H9 (cell line): ENCODE results near the gene SLC2A11. TPM values are rescaled to one million over a fixed set of nuclear protein-coding genes. Genes with fewer than 3 reads are reported as not detected.
"Not testable (repeated sequence)": the region's sequence is repeated elsewhere in the genome, so short reads cannot be mapped to it uniquely, and the experiment has no call there.

ENCODE experiments used
- DNase-seq: peaks from one replicate; pipeline ENCODE4 v3.0.0-alpha.2; 2017
- H2AFZ ChIP-seq: one replicate; pipeline ENCODE4 v1.6.1; 2013; ENCODE audit warnings: mild to moderate bottlenecking, low read length, control low read depth, moderate library complexity
- H2AK5ac ChIP-seq: 2 replicates; pipeline ENCODE4 v1.6.1; 2013; ENCODE audit warnings: low read length, control low read depth, mixed read lengths; ENCODE audit not compliant: insufficient read length
- H2BK120ac ChIP-seq: one replicate; pipeline ENCODE4 v1.6.1; 2013; ENCODE audit warnings: low read depth, mild to moderate bottlenecking, low read length, control low read depth, inconsistent platforms; ENCODE audit not compliant: poor library complexity, severe bottlenecking
- H2BK12ac ChIP-seq: 2 replicates; pipeline ENCODE4 v1.6.1; 2013; ENCODE audit warnings: low read length, control low read depth, mixed read lengths, low read depth; ENCODE audit not compliant: insufficient read length
- H2BK15ac ChIP-seq: 2 replicates; pipeline ENCODE4 v1.6.1; 2013; ENCODE audit warnings: low read depth, low read length, control low read depth
- H2BK20ac ChIP-seq: one replicate; pipeline ENCODE4 v1.6.1; 2013; ENCODE audit warnings: low read depth, mild to moderate bottlenecking, low read length, control low read depth, inconsistent platforms; ENCODE audit not compliant: poor library complexity, severe bottlenecking
- H2BK5ac ChIP-seq: 2 replicates; pipeline ENCODE4 v1.6.1; 2013; ENCODE audit warnings: low read length, control low read depth, mixed read lengths; ENCODE audit not compliant: insufficient read length
- H3K14ac ChIP-seq: 2 replicates; pipeline ENCODE4 v1.6.1; 2013; ENCODE audit warnings: low read length, control low read depth; ENCODE audit not compliant: insufficient read depth
- H3K18ac ChIP-seq: 2 replicates; pipeline ENCODE4 v1.6.1; 2013; ENCODE audit warnings: low read depth, mild to moderate bottlenecking, mixed read lengths, low read length, control low read depth; ENCODE audit not compliant: insufficient read length
- H3K23ac ChIP-seq: 2 replicates; pipeline ENCODE4 v1.6.1; 2013; ENCODE audit warnings: low read length, control low read depth, mixed read lengths, low read depth; ENCODE audit not compliant: insufficient read length
- H3K23me2 ChIP-seq: 2 replicates; pipeline ENCODE4 v1.6.1; 2013; ENCODE audit warnings: low read depth, mild to moderate bottlenecking, mixed read lengths, low read length, control low read depth; ENCODE audit not compliant: insufficient read length, poor library complexity, severe bottlenecking
- H3K27ac ChIP-seq: 2 replicates; pipeline ENCODE4 v1.5.1; 2013; ENCODE audit warnings: low read length, control low read depth, mixed read lengths, low read depth; ENCODE audit not compliant: insufficient read length
- H3K27me3 ChIP-seq: 2 replicates; pipeline ENCODE4 v1.6.1; 2013; ENCODE audit warnings: low read length, control low read depth, inconsistent platforms; ENCODE audit not compliant: insufficient read depth
- H3K4ac ChIP-seq: 2 replicates; pipeline ENCODE4 v1.6.1; 2013; ENCODE audit warnings: low read depth, mild to moderate bottlenecking, control low read depth, inconsistent platforms, low read length, moderate library complexity
- H3K4me1 ChIP-seq: 2 replicates; pipeline ENCODE4 v1.6.1; 2013; ENCODE audit warnings: low read length, control low read depth, inconsistent platforms; ENCODE audit not compliant: insufficient read depth
- H3K4me2 ChIP-seq: 2 replicates; pipeline ENCODE4 v1.6.1; 2013; ENCODE audit warnings: low read length, control low read depth, mixed read lengths; ENCODE audit not compliant: insufficient read length, insufficient read depth
- H3K56ac ChIP-seq: 2 replicates; pipeline ENCODE4 v1.6.1; 2013; ENCODE audit warnings: low read depth, mild to moderate bottlenecking, mixed read lengths, low read length, control low read depth; ENCODE audit not compliant: insufficient read length
- H3K79me1 ChIP-seq: 2 replicates; pipeline ENCODE4 v1.6.1; 2013; ENCODE audit warnings: low read depth, mild to moderate bottlenecking, moderate library complexity, low read length, control low read depth, inconsistent platforms; ENCODE audit not compliant: insufficient read depth, poor library complexity, severe bottlenecking
- H3K79me2 ChIP-seq: 2 replicates; pipeline ENCODE4 v1.6.1; 2013; ENCODE audit warnings: low read length, control low read depth, inconsistent platforms; ENCODE audit not compliant: insufficient read depth
- H3K9ac ChIP-seq: 2 replicates; pipeline ENCODE4 v1.6.1; 2013; ENCODE audit warnings: low read length, control low read depth, mixed read lengths; ENCODE audit not compliant: insufficient read length; ENCODE audit errors: extremely low read depth
- H3K9me3 ChIP-seq: one replicate; pipeline ENCODE4 v1.6.1; 2013; ENCODE audit warnings: low read depth, low read length, inconsistent platforms; ENCODE audit not compliant: control insufficient read depth
- H3T11ph ChIP-seq: one replicate; pipeline ENCODE4 v1.6.1; 2013; ENCODE audit warnings: mild to moderate bottlenecking, low read length, control low read depth, inconsistent platforms
- H4K20me1 ChIP-seq: one replicate; pipeline ENCODE4 v1.6.1; 2013; ENCODE audit not compliant: control insufficient read depth, insufficient read length, insufficient read depth
- H4K5ac ChIP-seq: 2 replicates; pipeline ENCODE4 v1.6.1; 2013; ENCODE audit warnings: low read depth, mild to moderate bottlenecking, mixed read lengths, low read length, control low read depth; ENCODE audit not compliant: insufficient read length
- H4K8ac ChIP-seq: replicated peaks from 2 replicates; pipeline ENCODE4 v1.6.1; 2013; ENCODE audit warnings: low read length, control low read depth, mixed read lengths, low read depth; ENCODE audit not compliant: insufficient read length
- H4K91ac ChIP-seq: 2 replicates; pipeline ENCODE4 v1.6.1; 2013; ENCODE audit warnings: low read depth, mild to moderate bottlenecking, moderate library complexity, mixed read lengths, low read length, control low read depth; ENCODE audit not compliant: insufficient read length
- H3K27ac Mint-ChIP-seq, 3 experiments: 2 replicates in 2 of 3; 3 replicates in 1 of 3; pipeline ENCODE4 v1.8.0; 2020 to 2021; ENCODE audit warnings: mixed read lengths in 3 of 3, mild to moderate bottlenecking in 1 of 3, moderate library complexity in 1 of 3
- H3K27me3 Mint-ChIP-seq: 2 replicates; pipeline ENCODE4 v1.8.0; 2021; ENCODE audit warnings: low read depth, mild to moderate bottlenecking, moderate library complexity, mixed read lengths
- H3K36me3 Mint-ChIP-seq, 3 experiments: 2 replicates in 2 of 3; 3 replicates in 1 of 3; pipeline ENCODE4 v1.8.0; 2020 to 2021; ENCODE audit warnings: low read depth in 3 of 3, mixed read lengths in 3 of 3; ENCODE audit not compliant: insufficient read depth in 1 of 3
- H3K4me1 Mint-ChIP-seq, 2 experiments: 2 replicates each; pipeline ENCODE4 v1.8.0; 2020; ENCODE audit warnings: mixed read lengths in 2 of 2
- H3K4me3 Mint-ChIP-seq, 2 experiments: 2 replicates in 1 of 2; 3 replicates in 1 of 2; pipeline ENCODE4 v1.8.0; 2020 to 2021; ENCODE audit warnings: mild to moderate bottlenecking in 2 of 2, mixed read lengths in 2 of 2, moderate library complexity in 1 of 2
- H3K9me3 Mint-ChIP-seq, 2 experiments: 2 replicates in 1 of 2; 3 replicates in 1 of 2; pipeline ENCODE4 v1.8.0; 2020; ENCODE audit warnings: mild to moderate bottlenecking in 2 of 2, mixed read lengths in 2 of 2, moderate library complexity in 1 of 2
- WGBS: extraction: QIAGEN DNeasy Blood & Tissue Kit; methylation state at CpG from one replicate; pipeline ENCODE4 v1.1.7; 2013; ENCODE audit warnings: missing lambda C conversion rate, low lambda C conversion rate, mixed read lengths; ENCODE audit not compliant: insufficient read length; ENCODE audit errors: extremely low coverage; 5-methylcytosine and 5-hydroxymethylcytosine counted together
- total RNA-seq: library from RNA; stranded (reverse); gene quantifications from 2 replicates; pipeline ENCODE4 v1.2.1, GENCODE V29; 2021

SLC2A11 gene
- total RNA-seq, 1 experiment from 2014 or later, result 15.0 TPM

GRCh38 chr22:23921586-23922201, 64.0 kb downstream of the SLC2A11 start:
- H3K79me2 ChIP-seq, H2BK120ac ChIP-seq, H4K8ac ChIP-seq, H3K9ac ChIP-seq, H3K23ac ChIP-seq, H3K9me3 ChIP-seq, H2BK15ac ChIP-seq, H3K27me3 Mint-ChIP-seq, H3K18ac ChIP-seq, H3K14ac ChIP-seq, H3K4me1 ChIP-seq, H3K4me2 ChIP-seq, H4K20me1 ChIP-seq, H3K56ac ChIP-seq, H4K91ac ChIP-seq, H3T11ph ChIP-seq, H2BK12ac ChIP-seq, H3K4me1 Mint-ChIP-seq, H3K4ac ChIP-seq, H2BK5ac ChIP-seq, H3K27me3 ChIP-seq, H2AFZ ChIP-seq, H2BK20ac ChIP-seq, H3K27ac ChIP-seq, H3K79me1 ChIP-seq, H2AK5ac ChIP-seq, DNase-seq, H3K4me3 Mint-ChIP-seq, H3K9me3 Mint-ChIP-seq, H4K5ac ChIP-seq, H3K23me2 ChIP-seq: not testable (repeated sequence)
- WGBS, result no CpG with 5 or more reads among the region's 13 CpGs
- H3K27ac Mint-ChIP-seq, result peak overlapping the region in 1 of 3 experiments; percentile 49; a peak in 1 of 7 replicates
- H3K36me3 Mint-ChIP-seq, result peaks cover 46 to 74% (median 53%) of the 10 kb centered on the region in 3 experiments
